K562 (cell line): ENCODE data around the gene KHDRBS2.

Experiments used
- CTCF ChIP-seq, 3 experiments: IDR thresholded peaks in 2 of 3; conservative IDR thresholded peaks in 1 of 3; 2 replicates each; pipeline ENCODE4 v1.5.1; 2011 to 2012; ENCODE audit warnings: low read length in 3 of 3, mild to moderate bottlenecking in 3 of 3, control low read depth in 2 of 3, improper control_type of control experiment in 1 of 3, inconsistent platforms in 1 of 3, low read depth in 1 of 3, mixed read lengths in 1 of 3, moderate library complexity in 1 of 3; ENCODE audit not compliant: insufficient read depth in 2 of 3
- DPF2 ChIP-seq: fragments of 450-650 bp; IDR thresholded peaks from 2 replicates; pipeline ENCODE4 v1.6.1; 2016
- ELF4 ChIP-seq: fragments of 450-650 bp; formaldehyde crosslinking; IDR thresholded peaks from 2 replicates; pipeline ENCODE4 v1.4.0; 2022; ENCODE audit warnings: missing genetic modification characterization
- EZH2 ChIP-seq: IDR thresholded peaks from 2 replicates; pipeline ENCODE4 v1.6.1; 2012; ENCODE audit warnings: low read depth, mild to moderate bottlenecking, inconsistent platforms, low read length, borderline replicate concordance
- FOXA1 ChIP-seq: fragments of 450-650 bp; IDR thresholded peaks from 2 replicates; pipeline ENCODE4 v1.6.1; 2016; ENCODE audit warnings: mild to moderate bottlenecking, borderline replicate concordance
- LARP7 ChIP-seq: fragments of 450-650 bp; IDR thresholded peaks from 2 replicates; pipeline ENCODE4 v1.6.1; 2016
- LEF1 ChIP-seq: fragments of 450-650 bp; IDR thresholded peaks from 2 replicates; pipeline ENCODE4 v1.6.1; 2016; ENCODE audit warnings: mild to moderate bottlenecking
- POLR2A ChIP-seq: fragments of 450-650 bp; conservative IDR thresholded peaks from 2 replicates; pipeline ENCODE4 v1.6.1; 2016
- POLR3G ChIP-seq: IDR thresholded peaks from 2 replicates; pipeline ENCODE4 v1.6.1; 2011; ENCODE audit not compliant: insufficient read length, insufficient replicate concordance; ENCODE audit errors: extremely low read depth
- SNAPC5 ChIP-seq: fragments of 250-450 bp; sonication (Bioruptor Pico); IDR thresholded peaks from 2 replicates; pipeline ENCODE4 v1.8.0; 2021; ENCODE audit warnings: moderate library complexity, mild to moderate bottlenecking, inconsistent platforms
- TOE1 ChIP-seq, 2 experiments: fragments of 450-650 bp in 1 of 2; sonication (generic) in 1 of 2; formaldehyde crosslinking in 1 of 2; IDR thresholded peaks; 2 replicates each; pipeline versions ENCODE4 v1.7.1 to v1.8.0; 2016 to 2022; ENCODE audit warnings: borderline replicate concordance in 2 of 2, mild to moderate bottlenecking in 2 of 2, antibody characterized with exemption in 1 of 2, inconsistent platforms in 1 of 2, low read depth in 1 of 2, missing genetic modification reagents in 1 of 2, moderate library complexity in 1 of 2
- ZBTB33 ChIP-seq: sonication (generic); formaldehyde crosslinking; IDR thresholded peaks from 2 replicates; pipeline ENCODE4 v1.8.1; 2023; ENCODE audit warnings: mild to moderate bottlenecking, missing genetic modification reagents
- ZFP36 ChIP-seq: fragments of 150-350 bp; IDR thresholded peaks from 2 replicates; pipeline ENCODE4 v1.6.1; 2018; ENCODE audit warnings: low read length, low read depth; ENCODE audit not compliant: partially characterized antibody
- ZNF639 ChIP-seq, 2 experiments: fragments of 200-800 bp in 1 of 2; sonication (Bioruptor generic) in 1 of 2; sonication (generic) in 1 of 2; formaldehyde crosslinking in 1 of 2; IDR thresholded peaks in 1 of 2; conservative IDR thresholded peaks in 1 of 2; 2 replicates each; pipeline versions ENCODE4 v1.5.0 to v1.6.1; 2016 to 2020; ENCODE audit warnings: missing compliant biosample characterization in 1 of 2, missing genetic modification characterization in 1 of 2, missing genetic modification reagents in 1 of 2

GRCh38 chr6:61810047-61810446 lies 476.0 kb downstream of the KHDRBS2 start:
- TF ChIP-seq POLR3G = no peak
- no peak for TF ChIP-seq LEF1
- no peak for TF ChIP-seq ZNF639 (CRISPR knock-in tag; conservative IDR thresholded peaks at IDR 0.05 in 1 of 2, IDR thresholded peaks at IDR 0.05 in 1 of 2)
- no peak for TF ChIP-seq POLR2A
- no peak for TF ChIP-seq LARP7
- TF ChIP-seq ZFP36 = no peak
- TF ChIP-seq SNAPC5 = no peak
- no peak for TF ChIP-seq ZBTB33 (CRISPR knock-in tag)
- TF ChIP-seq CTCF (IDR thresholded peaks at IDR 0.05 in 2 of 3, conservative IDR thresholded peaks at IDR 0.05 in 1 of 3; ENCODE audit: insufficient read depth in 2 of 3, low read depth in 1 of 3, low read length in 3 of 3) = no peak
- TF ChIP-seq FOXA1 = no peak
- no peak for TF ChIP-seq DPF2
- TF ChIP-seq EZH2 = no peak
- no peak for TF ChIP-seq ELF4
- TF ChIP-seq TOE1 (IDR thresholded peaks at IDR 0.05; ENCODE audit: borderline replicate concordance) = no peak
- TF ChIP-seq TOE1 (CRISPR knock-in tag; IDR thresholded peaks at IDR 0.05; ENCODE audit: borderline replicate concordance, low read depth) = no peak
